ENCODE data around the gene ATR.

Gene ATR

GRCh38 chr3:142481196-142481595 lies 97.3 kb downstream of the ATR start:
- TF ChIP-seq, protein P1, sequence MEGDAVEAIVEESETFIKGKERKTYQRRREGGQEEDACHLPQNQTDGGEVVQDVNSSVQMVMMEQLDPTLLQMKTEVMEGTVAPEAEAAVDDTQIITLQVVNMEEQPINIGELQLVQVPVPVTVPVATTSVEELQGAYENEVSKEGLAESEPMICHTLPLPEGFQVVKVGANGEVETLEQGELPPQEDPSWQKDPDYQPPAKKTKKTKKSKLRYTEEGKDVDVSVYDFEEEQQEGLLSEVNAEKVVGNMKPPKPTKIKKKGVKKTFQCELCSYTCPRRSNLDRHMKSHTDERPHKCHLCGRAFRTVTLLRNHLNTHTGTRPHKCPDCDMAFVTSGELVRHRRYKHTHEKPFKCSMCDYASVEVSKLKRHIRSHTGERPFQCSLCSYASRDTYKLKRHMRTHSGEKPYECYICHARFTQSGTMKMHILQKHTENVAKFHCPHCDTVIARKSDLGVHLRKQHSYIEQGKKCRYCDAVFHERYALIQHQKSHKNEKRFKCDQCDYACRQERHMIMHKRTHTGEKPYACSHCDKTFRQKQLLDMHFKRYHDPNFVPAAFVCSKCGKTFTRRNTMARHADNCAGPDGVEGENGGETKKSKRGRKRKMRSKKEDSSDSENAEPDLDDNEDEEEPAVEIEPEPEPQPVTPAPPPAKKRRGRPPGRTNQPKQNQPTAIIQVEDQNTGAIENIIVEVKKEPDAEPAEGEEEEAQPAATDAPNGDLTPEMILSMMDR (IDR thresholded peaks at IDR 0.05; ENCODE audit: insufficient read depth, low read depth, low read length, missing control alignments) = no peak
- no peak overlapping the region for H3K4me3 ChIP-seq (ENCODE audit: low read length)
- DNase-seq (ENCODE audit: low read depth) = no peak

- DNase-seq (ENCODE audit: low read depth) = no peak
- TF ChIP-seq, protein P1 (IDR thresholded peaks at IDR 0.05; ENCODE audit: insufficient read depth, low read depth, low read length, missing control alignments) = no peak
- H3K4me3 ChIP-seq (ENCODE audit: low read length) = no peak overlapping the region
Observed at GRCh38 chr3:142470826-142471225, 107.7 kb downstream of the ATR start.

DNA sequence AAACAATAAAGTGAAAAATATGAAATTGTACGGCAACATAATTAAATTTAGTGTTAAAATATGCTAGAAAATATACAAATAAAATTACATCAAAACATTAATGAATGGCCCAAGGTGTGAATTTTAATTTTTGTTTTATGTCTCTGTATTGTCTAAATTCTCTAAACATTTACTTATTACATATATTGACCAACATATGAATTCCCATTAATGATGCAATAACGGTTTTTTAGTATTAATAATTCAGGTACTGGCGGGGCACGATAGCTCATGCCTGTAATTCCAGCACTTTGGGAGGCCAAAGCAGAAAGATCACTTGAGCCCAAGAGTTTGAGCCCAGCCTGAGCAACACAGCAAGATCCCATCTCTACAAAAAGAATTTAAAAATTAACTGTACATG lies 110.1 kb downstream of the ATR start:
- no peak overlapping the region for H3K4me3 ChIP-seq (ENCODE audit: low read length)
- TF ChIP-seq, protein P1 (IDR thresholded peaks at IDR 0.05; ENCODE audit: insufficient read depth, low read depth, low read length, missing control alignments) = no peak
- no peak for DNase-seq (ENCODE audit: low read depth)

GRCh38 chr3:142467768-142468167 lies 110.8 kb downstream of the ATR start:
- no peak for DNase-seq (ENCODE audit: low read depth)
- no peak overlapping the region for H3K4me3 ChIP-seq (ENCODE audit: low read length)
- TF ChIP-seq, protein P1 (IDR thresholded peaks at IDR 0.05; ENCODE audit: insufficient read depth, low read depth, low read length, missing control alignments) = no peak

DNA sequence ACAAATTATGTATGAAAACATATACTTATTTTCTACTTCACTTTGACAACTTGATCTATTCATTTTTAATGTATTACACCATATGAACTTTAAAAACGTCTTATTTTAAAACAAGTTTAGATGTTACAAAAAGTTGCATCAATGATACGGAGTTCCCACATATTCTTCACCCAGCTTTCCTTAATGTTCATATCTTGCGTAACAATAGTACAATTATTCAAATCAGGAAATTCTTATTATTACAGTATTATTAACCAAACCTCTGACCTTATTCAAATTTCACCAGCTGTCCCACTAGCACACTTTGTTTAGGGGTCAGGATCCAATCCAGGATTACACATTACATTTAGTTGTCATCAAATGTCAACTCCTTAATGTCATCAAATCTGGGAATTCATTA lies 117.8 kb downstream of the ATR start:
- TF ChIP-seq, protein P1 (IDR thresholded peaks at IDR 0.05; ENCODE audit: insufficient read depth, low read depth, low read length, missing control alignments) = no peak
- no peak for DNase-seq (ENCODE audit: low read depth)
- H3K4me3 ChIP-seq (ENCODE audit: low read length) = no peak overlapping the region

GRCh38 chr3:142459929-142460328 lies 118.6 kb downstream of the ATR start:
- DNase-seq (ENCODE audit: low read depth) = peak; percentile 21
- H3K4me3 ChIP-seq (ENCODE audit: low read length) = no peak overlapping the region
- TF ChIP-seq, protein P1 (IDR thresholded peaks at IDR 0.05; ENCODE audit: insufficient read depth, low read depth, low read length, missing control alignments) = no peak

GRCh38 chr3:142459096-142459495 lies 119.4 kb downstream of the ATR start:
- H3K4me3 ChIP-seq (ENCODE audit: low read length) = no peak overlapping the region
- DNase-seq (ENCODE audit: low read depth) = no peak
- TF ChIP-seq, protein P1 (IDR thresholded peaks at IDR 0.05; ENCODE audit: insufficient read depth, low read depth, low read length, missing control alignments) = no peak
